Naive thymus-derived CD4-positive, alpha-beta T cell (primary cell): ENCODE measurements around the gene NEUROG1. TPM values are rescaled to one million over a fixed set of nuclear protein-coding genes. Genes with fewer than 3 reads are reported as not detected.

ENCODE experiments used
- ATAC-seq: fragments of 150-1000 bp; cut with Tn5 transposase; 2 replicates; pipeline ENCODE4 v1.10.0; 2021; ENCODE audit warnings: mild to moderate bottlenecking, moderate library complexity
- CTCF ChIA-PET: fragments of 350-600 bp; sonication (Branson Sonifier 250); formaldehyde crosslinking; loops from one replicate; lab custom pipeline; 2021; ENCODE audit warnings: antibody characterized with exemption; lab: Charles Lee
- POLR2A ChIA-PET: fragments of 350-600 bp; sonication (Branson Sonifier 250); formaldehyde crosslinking; loops from one replicate; lab custom pipeline; 2021; ENCODE audit warnings: antibody characterized with exemption, inconsistent platforms; lab: Charles Lee
- DNase-seq, 9 donors: peaks; one replicate each; pipeline versions ENCODE4 v3.0.0 to v3.0.0-alpha.2; 2020 to 2022; ENCODE audit warnings: mixed read lengths in 1 of 9
- H3K27ac ChIP-seq: one replicate; pipeline ENCODE4 v1.7.0; 2013; ENCODE audit warnings: mild to moderate bottlenecking, low read depth, low read length, moderate library complexity
- H3K27me3 ChIP-seq, 2 donors: one replicate each; pipeline ENCODE4 v1.7.0; 2013; ENCODE audit warnings: low read length in 2 of 2, mild to moderate bottlenecking in 2 of 2, moderate library complexity in 2 of 2; ENCODE audit not compliant: control insufficient read depth in 2 of 2, insufficient read depth in 2 of 2
- H3K36me3 ChIP-seq, 3 experiments: 1 replicate in 2 of 3; 2 replicates in 1 of 3; pipeline ENCODE4 v1.7.0; 2013; ENCODE audit warnings: low read length in 3 of 3, mild to moderate bottlenecking in 3 of 3, moderate library complexity in 1 of 3; ENCODE audit not compliant: insufficient read depth in 3 of 3, control insufficient read depth in 2 of 3
- H3K4me1 ChIP-seq, 2 donors: one replicate each; pipeline ENCODE4 v1.7.0; 2013; ENCODE audit warnings: low read length in 2 of 2, mild to moderate bottlenecking in 2 of 2, moderate library complexity in 1 of 2; ENCODE audit not compliant: control insufficient read depth in 2 of 2, insufficient read depth in 2 of 2
- H3K4me3 ChIP-seq: 2 replicates; pipeline ENCODE4 v1.7.0; 2013; ENCODE audit warnings: mild to moderate bottlenecking, low read length
- H3K9me3 ChIP-seq, 3 experiments: 1 replicate in 2 of 3; 2 replicates in 1 of 3; pipeline ENCODE4 v1.7.0; 2013; ENCODE audit warnings: low read length in 3 of 3; ENCODE audit not compliant: control insufficient read depth in 2 of 3
- H3K27ac Mint-ChIP-seq, 9 donors: one replicate each; pipeline ENCODE4 v1.8.0; 2020 to 2022; ENCODE audit warnings: mixed read lengths in 9 of 9, mild to moderate bottlenecking in 8 of 9, moderate library complexity in 5 of 9, inconsistent platforms in 2 of 9
- H3K27me3 Mint-ChIP-seq, 5 donors: one replicate each; pipeline ENCODE4 v1.8.0; 2021 to 2022; ENCODE audit warnings: mixed read lengths in 5 of 5, mild to moderate bottlenecking in 1 of 5
- H3K36me3 Mint-ChIP-seq, 5 donors: one replicate each; pipeline ENCODE4 v1.8.0; 2020 to 2022; ENCODE audit warnings: mixed read lengths in 5 of 5, mild to moderate bottlenecking in 3 of 5, inconsistent platforms in 1 of 5
- H3K4me1 Mint-ChIP-seq, 7 donors: one replicate each; pipeline ENCODE4 v1.8.0; 2020 to 2022; ENCODE audit warnings: mixed read lengths in 7 of 7, mild to moderate bottlenecking in 3 of 7, inconsistent platforms in 1 of 7
- H3K4me3 Mint-ChIP-seq, 10 donors: one replicate each; pipeline ENCODE4 v1.8.0; 2020 to 2022; ENCODE audit warnings: mild to moderate bottlenecking in 10 of 10, mixed read lengths in 10 of 10, moderate library complexity in 6 of 10, inconsistent platforms in 2 of 10
- H3K9me3 Mint-ChIP-seq, 11 donors: one replicate each; pipeline ENCODE4 v1.8.0; 2020 to 2022; ENCODE audit warnings: mixed read lengths in 11 of 11, mild to moderate bottlenecking in 4 of 11, inconsistent platforms in 1 of 11, moderate library complexity in 1 of 11
- intact Hi-C, 2 donors: fragments of 100-400 bp; cut with micrococcal nuclease; formaldehyde crosslinking; loops; one replicate each; pipeline ENCODE4 v1.15.1; 2023
- polyA plus RNA-seq, 2 donors: library from polyadenylated mRNA; unstranded; fragments of 300-500 nt; fragmentation: Illumina TruSeq; gene quantifications; one replicate each; pipeline ENCODE4 v1.2.3, GENCODE V29; 2021
- total RNA-seq, 6 experiments: library from RNA in 5 of 6; stranded (reverse) in 5 of 6; gene quantifications; 1 replicate in 5 of 6; 2 replicates in 1 of 6; pipeline ENCODE4 v1.2.3 and lab custom pipeline; 2021 to 2026

Gene NEUROG1
- total and polyA plus RNA-seq, 7 experiments from 2014 or later = not detected

DNA sequence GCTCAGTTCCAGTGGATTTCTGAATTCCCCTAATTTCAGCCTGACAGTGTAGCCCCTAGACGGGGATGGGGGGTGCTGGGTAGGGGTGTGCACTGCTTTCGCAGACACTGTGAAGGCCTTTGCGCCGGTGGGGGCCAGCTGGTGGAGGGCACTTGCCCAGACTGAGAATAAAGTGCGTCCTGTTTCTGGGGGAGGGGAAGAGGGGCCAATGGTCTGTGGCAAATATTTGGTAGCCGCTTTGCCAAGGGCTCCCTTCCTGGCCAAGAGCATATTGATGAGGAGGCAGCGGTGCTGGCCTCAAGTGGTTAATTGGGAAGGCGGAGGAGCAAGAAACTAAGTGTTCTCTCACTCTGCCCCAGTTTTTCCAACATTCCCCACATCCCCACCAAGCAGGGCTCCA is 41.7 kb upstream of the NEUROG1 start:
- ATAC-seq = no peak
- DNase-seq = no peak
- ChIA-PET CTCF (no interaction called here), POLR2A (no interaction called here)
- no peak overlapping the region for H3K27ac ChIP-seq
- H3K4me3 Mint-ChIP-seq = no peak overlapping the region
- H3K27me3 Mint-ChIP-seq = peaks cover 34 to 56% (median 47%) of the 10 kb centered on the region in 5 donors
- intact Hi-C loops = no loop called here
- peaks cover 0 to 5% (median 0%) of the 10 kb centered on the region in 7 donors for H3K4me1 Mint-ChIP-seq
- no peaks in the 10 kb centered on the region for H3K9me3 ChIP-seq
- no peaks in the 10 kb centered on the region for H3K36me3 ChIP-seq
- no peaks in the 10 kb centered on the region for H3K4me1 ChIP-seq
- peaks cover 0 to 3% (median 0%) of the 10 kb centered on the region in 11 donors for H3K9me3 Mint-ChIP-seq
- H3K4me3 ChIP-seq = no peak overlapping the region
- no peak overlapping the region for H3K27ac Mint-ChIP-seq
- peaks cover 0 to 3% of the 10 kb centered on the region in 2 donors for H3K27me3 ChIP-seq
- no peaks in the 10 kb centered on the region for H3K36me3 Mint-ChIP-seq

- POLR2A ChIA-PET = interaction anchor here (0.6 kb wide), 1 partner anchor 11 kb away, joined by 3 read pairs; no protein-coding TSS in a partner anchor
- H3K36me3 Mint-ChIP-seq = no peaks in the 10 kb centered on the region
- CTCF ChIA-PET = no interaction called here
- peaks cover 0 to 3% (median 0%) of the 10 kb centered on the region in 11 donors for H3K9me3 Mint-ChIP-seq
- Histone ChIP-seq H3K27ac (no peak overlapping the region), H3K9me3 (no peaks in the 10 kb centered on the region), H3K4me1 (no peaks in the 10 kb centered on the region), H3K36me3 (no peaks in the 10 kb centered on the region), H3K4me3 (no peak overlapping the region), H3K27me3 (peaks cover 0 to 3% of the 10 kb centered on the region in 2 donors)
- peaks cover 36 to 48% (median 44%) of the 10 kb centered on the region in 5 donors for H3K27me3 Mint-ChIP-seq
- H3K4me3 Mint-ChIP-seq = no peak overlapping the region
- no peak for DNase-seq
- no peak overlapping the region for H3K27ac Mint-ChIP-seq
- intact Hi-C loops = no loop called here
- no peak for ATAC-seq
- H3K4me1 Mint-ChIP-seq = peaks cover 0 to 5% (median 0%) of the 10 kb centered on the region in 7 donors
Measured at GRCh38 chr5:135576075-135576599, 40.4 kb upstream of the NEUROG1 start.

GRCh38 chr5:135574493-135574892 is 38.7 kb upstream of the NEUROG1 start:
- DNase-seq (no peak), ATAC-seq (no peak)
- Histone ChIP-seq H3K4me1 (no peaks in the 10 kb centered on the region), H3K36me3 (no peaks in the 10 kb centered on the region), H3K4me3 (no peak overlapping the region), H3K9me3 (no peaks in the 10 kb centered on the region), H3K27ac (no peak overlapping the region), H3K27me3 (peaks cover 0 to 3% of the 10 kb centered on the region in 2 donors)
- Mint-ChIP-seq H3K9me3 (peaks cover 0 to 3% (median 0%) of the 10 kb centered on the region in 11 donors), H3K36me3 (no peaks in the 10 kb centered on the region), H3K27me3 (peaks cover 22 to 38% (median 31%) of the 10 kb centered on the region in 5 donors), H3K27ac (no peak overlapping the region), H3K4me1 (peaks cover 0 to 5% (median 0%) of the 10 kb centered on the region in 7 donors), H3K4me3 (no peak overlapping the region)
- intact Hi-C loops = no loop called here
- ChIA-PET CTCF (interaction anchor here (1.5 kb wide), 1 partner anchor 9 kb away, joined by 4 read pairs; no protein-coding TSS in a partner anchor), POLR2A (no interaction called here)

- Mint-ChIP-seq H3K9me3 (peaks cover 0 to 3% (median 0%) of the 10 kb centered on the region in 11 donors), H3K4me3 (no peak overlapping the region), H3K4me1 (peaks cover 0 to 6% (median 0%) of the 10 kb centered on the region in 7 donors), H3K27me3 (peaks cover 10 to 27% (median 19%) of the 10 kb centered on the region in 5 donors), H3K36me3 (no peaks in the 10 kb centered on the region), H3K27ac (no peak overlapping the region)
- ChIA-PET POLR2A (no interaction called here), CTCF (no interaction called here)
- Histone ChIP-seq H3K27me3 (peaks cover 0 to 3% of the 10 kb centered on the region in 2 donors), H3K36me3 (no peaks in the 10 kb centered on the region), H3K4me3 (no peak overlapping the region), H3K4me1 (no peaks in the 10 kb centered on the region), H3K9me3 (no peaks in the 10 kb centered on the region), H3K27ac (no peak overlapping the region)
- ATAC-seq (no peak), DNase-seq (no peak)
- intact Hi-C loops = no loop called here
Measured at GRCh38 chr5:135571902-135572301, 36.1 kb upstream of the NEUROG1 start.

DNA sequence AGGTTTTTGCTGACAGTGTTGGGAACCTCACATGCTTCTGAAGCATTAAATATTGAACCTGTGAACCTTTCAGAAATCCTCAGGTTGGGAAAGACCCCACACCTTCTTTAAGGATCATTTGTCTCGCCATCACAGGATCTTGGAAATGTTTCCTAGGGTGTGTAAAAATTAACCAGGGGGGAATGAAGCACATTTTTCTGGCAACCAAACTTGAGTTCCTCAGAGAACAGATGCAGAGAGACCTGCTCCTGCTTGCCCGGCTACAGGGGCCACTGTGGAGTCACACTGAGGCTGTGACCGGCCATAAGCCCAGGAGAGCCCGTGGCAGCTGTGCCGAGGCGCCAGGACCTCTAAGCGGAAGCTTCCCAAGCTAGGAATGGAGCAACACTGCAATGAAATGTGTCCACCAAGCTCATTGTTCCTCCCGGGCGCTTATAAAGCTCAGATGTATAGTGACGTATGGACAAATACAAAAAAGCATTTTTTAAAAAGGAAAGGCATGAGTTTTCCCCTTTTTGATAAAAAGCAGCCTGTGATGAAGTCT is 35.4 kb upstream of the NEUROG1 start:
- Histone ChIP-seq H3K4me1 (no peaks in the 10 kb centered on the region), H3K36me3 (no peaks in the 10 kb centered on the region), H3K27me3 (peaks cover 0 to 3% of the 10 kb centered on the region in 2 donors), H3K4me3 (no peak overlapping the region), H3K9me3 (no peaks in the 10 kb centered on the region), H3K27ac (no peak overlapping the region)
- Mint-ChIP-seq H3K27ac (no peak overlapping the region), H3K4me1 (peaks cover 0 to 6% (median 0%) of the 10 kb centered on the region in 7 donors), H3K27me3 (peaks cover 5 to 27% (median 16%) of the 10 kb centered on the region in 5 donors), H3K36me3 (no peaks in the 10 kb centered on the region), H3K4me3 (no peak overlapping the region), H3K9me3 (peaks cover 0 to 3% (median 0%) of the 10 kb centered on the region in 11 donors)
- CTCF ChIA-PET = no interaction called here
- DNase-seq (no peak), ATAC-seq (no peak)
- intact Hi-C loops = no loop called here
- POLR2A ChIA-PET = no interaction called here

- H3K36me3 Mint-ChIP-seq = no peaks in the 10 kb centered on the region
- intact Hi-C loops = no loop called here
- peaks cover 0 to 6% (median 0%) of the 10 kb centered on the region in 7 donors for H3K4me1 Mint-ChIP-seq
- Histone ChIP-seq H3K4me1 (no peaks in the 10 kb centered on the region), H3K9me3 (no peaks in the 10 kb centered on the region), H3K4me3 (no peak overlapping the region), H3K27me3 (peaks cover 0 to 3% of the 10 kb centered on the region in 2 donors), H3K27ac (no peak overlapping the region), H3K36me3 (no peaks in the 10 kb centered on the region)
- H3K9me3 Mint-ChIP-seq = peaks cover 0 to under 1% (median 0%) of the 10 kb centered on the region in 11 donors
- POLR2A ChIA-PET = no interaction called here
- no peak for DNase-seq
- H3K27ac Mint-ChIP-seq = no peak overlapping the region
- H3K4me3 Mint-ChIP-seq = no peak overlapping the region
- no peak for ATAC-seq
- CTCF ChIA-PET = interaction anchor here (0.6 to 1.1 kb wide), 2 partner anchors 10 to 106 kb away, joined by 3 read pairs; no protein-coding TSS in a partner anchor
- H3K27me3 Mint-ChIP-seq = peaks cover 5 to 24% (median 12%) of the 10 kb centered on the region in 5 donors
Measured at GRCh38 chr5:135570453-135570764, 34.6 kb upstream of the NEUROG1 start.
